Measurements from ENCODE around the gene ARHGEF12. TPM values are rescaled to one million over a fixed set of nuclear protein-coding genes. Genes with fewer than 3 reads are reported as not detected.

Gene ARHGEF12
- total RNA-seq, 2 donors from 2014 or later: 113 to 132 TPM

GRCh38 chr11:120514541-120515121, 178.4 kb downstream of the ARHGEF12 start:
- Histone ChIP-seq H3K27ac (no peak overlapping the region), H3K4me3 (no peak overlapping the region), H3K9me3 (no peaks in the 10 kb centered on the region), H3K36me3 (no peaks in the 10 kb centered on the region), H3K27me3 (replicated peaks; ENCODE audit: insufficient read depth) (no peaks in the 10 kb centered on the region), H3K4me1 (ENCODE audit: control insufficient read depth in 1 of 2, low read depth in 2 of 2) (no peaks in the 10 kb centered on the region)
- ATAC-seq (ENCODE audit: insufficient number of reproducible peaks, low FRiP score, low read depth): no peak
- no peak for DNase-seq (ENCODE audit: low spot score)
- no peak for TF ChIP-seq CTCF (IDR thresholded peaks at IDR 0.05)

GRCh38 chr11:120515186-120515723, 179.0 kb downstream of the ARHGEF12 start:
- TF ChIP-seq CTCF (IDR thresholded peaks at IDR 0.05): no peak
- Histone ChIP-seq H3K4me1 (ENCODE audit: control insufficient read depth in 1 of 2, low read depth in 2 of 2) (no peaks in the 10 kb centered on the region), H3K27ac (no peak overlapping the region), H3K36me3 (no peaks in the 10 kb centered on the region), H3K4me3 (no peak overlapping the region), H3K9me3 (no peaks in the 10 kb centered on the region), H3K27me3 (replicated peaks; ENCODE audit: insufficient read depth) (no peaks in the 10 kb centered on the region)
- ATAC-seq (ENCODE audit: insufficient number of reproducible peaks, low FRiP score, low read depth): no peak
- no peak for DNase-seq (ENCODE audit: low spot score)

GRCh38 chr11:120516461-120517389, 180.5 kb downstream of the ARHGEF12 start:
- H3K27me3 ChIP-seq (replicated peaks; ENCODE audit: insufficient read depth): no peaks in the 10 kb centered on the region
- ATAC-seq (ENCODE audit: insufficient number of reproducible peaks, low FRiP score, low read depth): no peak
- H3K36me3 ChIP-seq: no peaks in the 10 kb centered on the region
- no peak for DNase-seq (ENCODE audit: low spot score)
- H3K4me1 ChIP-seq (ENCODE audit: control insufficient read depth in 1 of 2, low read depth in 2 of 2): no peaks in the 10 kb centered on the region
- no peak overlapping the region for H3K27ac ChIP-seq
- no peak overlapping the region for H3K4me3 ChIP-seq
- no peak for TF ChIP-seq CTCF (IDR thresholded peaks at IDR 0.05)
- H3K9me3 ChIP-seq: no peaks in the 10 kb centered on the region

- no peak overlapping the region for H3K27ac ChIP-seq
- no peak overlapping the region for H3K4me3 ChIP-seq
- no peaks in the 10 kb centered on the region for H3K4me1 ChIP-seq (ENCODE audit: control insufficient read depth in 1 of 2, low read depth in 2 of 2)
- H3K27me3 ChIP-seq (replicated peaks; ENCODE audit: insufficient read depth): no peaks in the 10 kb centered on the region
- ATAC-seq (ENCODE audit: insufficient number of reproducible peaks, low FRiP score, low read depth): no peak
- no peaks in the 10 kb centered on the region for H3K9me3 ChIP-seq
- no peak for TF ChIP-seq CTCF (IDR thresholded peaks at IDR 0.05)
- H3K36me3 ChIP-seq: no peaks in the 10 kb centered on the region
- no peak for DNase-seq (ENCODE audit: low spot score)
Observed at GRCh38 chr11:120517390-120517761, 181.2 kb downstream of the ARHGEF12 start.

- DNase-seq (ENCODE audit: low spot score): no peak
- Histone ChIP-seq H3K36me3 (no peaks in the 10 kb centered on the region), H3K4me3 (no peak overlapping the region), H3K4me1 (ENCODE audit: control insufficient read depth in 1 of 2, low read depth in 2 of 2) (no peaks in the 10 kb centered on the region), H3K27me3 (replicated peaks; ENCODE audit: insufficient read depth) (no peaks in the 10 kb centered on the region), H3K27ac (no peak overlapping the region), H3K9me3 (no peaks in the 10 kb centered on the region)
- no peak for ATAC-seq (ENCODE audit: insufficient number of reproducible peaks, low FRiP score, low read depth)
- no peak for TF ChIP-seq CTCF (IDR thresholded peaks at IDR 0.05)
Observed at GRCh38 chr11:120517801-120518291, 181.6 kb downstream of the ARHGEF12 start.
